ENCODE measurements around the gene PTPRM. TPM values are rescaled to one million over a fixed set of nuclear protein-coding genes. Genes with fewer than 3 reads are reported as not detected.

The PTPRM gene
- total and polyA plus RNA-seq, 12 donors: 31.7 to 116 (median 61.2) TPM

GRCh38 chr18:7696780-7697179 is 129.7 kb downstream of the PTPRM start:
- H3K36me3 ChIP-seq (replicated peaks in 1 of 2): no peaks in the 10 kb centered on the region
- TF ChIP-seq POLR2A (IDR thresholded peaks at IDR 0.05) (no peak), CTCF (IDR thresholded peaks at IDR 0.05) (no peak)
- intact Hi-C loops (cut with DNase I): no loop called here
- H3K4me1 ChIP-seq (replicated peaks in 1 of 2): no peaks in the 10 kb centered on the region
- 84 to 95% (median 91%) methylated on average over 3 of the region's 3 CpGs for WGBS, 4 donors
- no peaks in the 10 kb centered on the region for H3K9me3 ChIP-seq (replicated peaks in 1 of 3)
- no peaks in the 10 kb centered on the region for H3K27me3 ChIP-seq
- no peak overlapping the region for H3K27ac ChIP-seq
- DNase-seq: no peak
- H3K4me3 ChIP-seq: no peak overlapping the region

DNA sequence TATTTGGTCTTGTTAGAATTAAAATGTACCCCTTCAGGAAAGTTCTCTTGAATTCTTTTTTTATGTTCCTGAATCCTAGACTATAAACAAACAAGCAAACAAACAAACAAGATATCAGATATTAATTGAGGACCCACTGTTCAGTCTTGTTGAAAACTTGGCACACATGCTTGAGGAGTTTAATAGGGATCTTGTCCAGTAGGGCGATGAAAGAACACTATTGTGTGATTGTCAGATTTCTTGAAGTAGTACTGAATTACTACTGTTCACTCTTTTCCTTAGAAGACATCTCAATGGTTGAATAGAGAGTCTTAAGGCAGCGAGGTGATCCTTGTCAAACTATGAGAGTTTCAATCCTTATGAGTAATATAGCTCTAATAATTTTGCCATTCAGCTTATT is 130.2 kb downstream of the PTPRM start:
- no peak overlapping the region for H3K27ac ChIP-seq
- H3K4me1 ChIP-seq (replicated peaks in 1 of 2): no peaks in the 10 kb centered on the region
- no peak for TF ChIP-seq POLR2A (IDR thresholded peaks at IDR 0.05)
- no peak for TF ChIP-seq CTCF (IDR thresholded peaks at IDR 0.05)
- H3K4me3 ChIP-seq: no peak overlapping the region
- no peaks in the 10 kb centered on the region for H3K27me3 ChIP-seq
- intact Hi-C loops (cut with DNase I): no loop called here
- WGBS, 4 donors: 86 to 95% (median 91%) methylated on average over 2 of the region's 2 CpGs
- H3K9me3 ChIP-seq (replicated peaks in 1 of 3): no peaks in the 10 kb centered on the region
- no peaks in the 10 kb centered on the region for H3K36me3 ChIP-seq (replicated peaks in 1 of 2)
- DNase-seq: no peak

GRCh38 chr18:7711495-7711894 is 144.4 kb downstream of the PTPRM start:
- Histone ChIP-seq H3K9me3 (replicated peaks in 1 of 3) (no peaks in the 10 kb centered on the region), H3K27ac (no peak overlapping the region), H3K4me1 (replicated peaks in 1 of 2) (no peaks in the 10 kb centered on the region), H3K36me3 (replicated peaks in 1 of 2) (no peaks in the 10 kb centered on the region), H3K27me3 (no peaks in the 10 kb centered on the region), H3K4me3 (no peak overlapping the region)
- no peak for DNase-seq
- TF ChIP-seq CTCF (IDR thresholded peaks at IDR 0.05) (no peak), POLR2A (IDR thresholded peaks at IDR 0.05) (no peak)
- WGBS, 4 donors: 83 to 93% (median 91%) methylated on average over 2 of the region's 2 CpGs
- intact Hi-C loops (cut with DNase I): no loop called here

- Histone ChIP-seq H3K27ac (no peak overlapping the region), H3K9me3 (replicated peaks in 1 of 3) (no peaks in the 10 kb centered on the region), H3K27me3 (no peaks in the 10 kb centered on the region), H3K4me3 (no peak overlapping the region), H3K4me1 (replicated peaks in 1 of 2) (no peaks in the 10 kb centered on the region), H3K36me3 (replicated peaks in 1 of 2) (no peaks in the 10 kb centered on the region)
- DNase-seq: no peak
- 81 to 91% (median 84%) methylated on average over 1 of the region's 1 CpG for WGBS, 4 donors
- TF ChIP-seq CTCF (IDR thresholded peaks at IDR 0.05): no peak
- no peak for TF ChIP-seq POLR2A (IDR thresholded peaks at IDR 0.05)
- intact Hi-C loops (cut with DNase I): no loop called here
These were observed 153.3 kb downstream of the PTPRM start for GRCh38 chr18:7720395-7720794.
